ENCODE data around the gene QSOX2.

The QSOX2 gene

DNA sequence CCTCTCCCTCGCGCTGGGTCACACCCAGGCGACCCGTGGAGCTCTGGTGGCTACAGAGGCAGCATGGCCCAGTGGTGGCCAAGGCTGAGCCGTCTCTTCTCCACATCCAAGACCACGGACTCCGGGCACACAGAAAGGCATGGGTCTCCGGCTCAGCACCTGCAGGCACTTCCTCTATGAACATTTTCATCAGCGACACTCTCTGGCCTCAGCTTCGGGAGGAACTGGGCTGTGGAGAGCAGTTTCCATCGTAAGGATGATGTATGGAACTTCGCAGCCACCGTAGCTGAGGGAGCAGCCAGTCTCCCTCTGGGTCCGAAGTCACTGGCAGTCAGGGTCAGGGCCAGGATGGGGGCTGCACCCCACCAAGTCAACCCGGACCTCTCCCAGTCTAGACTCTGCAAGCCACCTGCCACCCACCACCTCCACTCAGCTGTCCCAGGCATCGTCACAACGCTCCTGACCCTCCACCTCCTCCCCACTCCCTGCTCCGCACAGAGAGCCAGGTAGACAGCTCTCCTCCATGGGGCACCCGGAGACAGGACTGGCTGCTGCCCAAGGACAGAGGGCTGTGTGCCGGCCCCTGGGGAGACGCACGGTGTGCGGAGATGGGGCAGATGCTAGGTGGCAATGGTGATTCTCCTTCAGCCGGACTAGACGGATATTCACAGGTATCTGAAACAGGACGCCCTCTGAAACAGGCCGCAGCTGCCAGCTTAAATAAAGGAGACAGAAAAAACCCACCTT lies 9.7 kb downstream of the QSOX2 start:
- DNase-seq, result no peak

GRCh38 chr9:136235171-136235570 lies 10.4 kb downstream of the QSOX2 start:
- DNase-seq, result no peak

DNA sequence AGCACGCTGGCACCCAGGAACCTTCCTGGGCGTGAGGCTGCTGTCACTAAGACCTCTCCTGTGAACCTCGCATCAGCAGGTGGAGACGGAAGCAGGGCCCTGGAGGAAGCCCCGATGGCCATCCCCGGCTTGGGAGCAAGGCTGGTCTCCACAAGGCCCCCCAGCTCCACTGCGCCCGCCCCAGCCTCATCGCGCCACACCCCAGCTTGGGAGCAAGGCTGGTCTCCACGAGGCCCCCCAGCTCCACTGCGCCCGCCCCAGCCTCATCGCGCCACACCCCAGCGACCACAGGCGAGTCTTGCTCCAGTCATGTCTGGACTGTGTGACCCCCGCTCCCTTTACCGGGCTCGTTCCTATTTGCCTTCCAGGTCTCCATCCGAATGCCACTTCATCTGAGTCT lies 11.0 kb downstream of the QSOX2 start:
- DNase-seq, result no peak

DNA sequence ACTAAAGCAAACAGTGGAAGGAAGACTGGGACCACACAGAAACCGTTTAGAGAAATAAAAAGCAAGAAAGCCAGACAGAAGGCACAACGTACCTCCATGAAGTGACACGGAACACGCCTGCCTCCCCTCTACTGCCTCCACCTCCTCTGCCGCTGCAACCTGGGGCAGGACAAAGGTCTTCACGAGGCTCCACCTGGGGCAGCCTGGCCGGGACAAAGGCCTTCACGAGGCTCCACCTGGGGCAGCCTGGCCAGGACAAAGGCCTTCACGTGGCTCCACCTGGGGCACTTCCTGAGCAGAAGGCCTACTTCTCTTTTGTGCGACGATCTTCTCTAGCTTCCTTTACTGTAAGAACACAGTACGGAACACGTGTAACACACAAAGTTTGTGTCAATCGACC lies 11.7 kb downstream of the QSOX2 start:
- no peak for DNase-seq

GRCh38 chr9:136233411-136233810 lies 12.2 kb downstream of the QSOX2 start:
- peak; percentile 57 for DNase-seq

DNA sequence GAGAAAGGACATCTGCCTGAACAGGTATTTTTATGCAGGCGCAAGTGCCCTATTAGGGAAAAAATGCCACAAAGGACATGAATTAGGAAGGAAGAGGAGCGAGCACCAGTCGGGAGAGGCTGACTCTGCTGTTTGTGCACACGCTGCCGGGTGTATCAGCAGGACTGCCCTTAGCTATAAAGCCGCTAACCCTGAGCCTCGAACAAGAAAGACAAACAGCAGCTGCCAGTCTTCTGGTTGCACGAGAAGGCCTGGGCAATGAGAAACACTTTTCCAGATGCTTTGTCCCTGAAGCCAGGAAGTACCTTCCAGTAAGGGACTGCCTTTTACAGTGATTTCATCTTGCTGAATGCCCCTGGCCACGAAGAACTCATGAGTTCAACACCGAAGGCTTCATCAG lies 12.6 kb downstream of the QSOX2 start:
- no peak for DNase-seq

- DNase-seq, result no peak
Measured at GRCh38 chr9:136231478-136232297, 13.9 kb downstream of the QSOX2 start.

DNA sequence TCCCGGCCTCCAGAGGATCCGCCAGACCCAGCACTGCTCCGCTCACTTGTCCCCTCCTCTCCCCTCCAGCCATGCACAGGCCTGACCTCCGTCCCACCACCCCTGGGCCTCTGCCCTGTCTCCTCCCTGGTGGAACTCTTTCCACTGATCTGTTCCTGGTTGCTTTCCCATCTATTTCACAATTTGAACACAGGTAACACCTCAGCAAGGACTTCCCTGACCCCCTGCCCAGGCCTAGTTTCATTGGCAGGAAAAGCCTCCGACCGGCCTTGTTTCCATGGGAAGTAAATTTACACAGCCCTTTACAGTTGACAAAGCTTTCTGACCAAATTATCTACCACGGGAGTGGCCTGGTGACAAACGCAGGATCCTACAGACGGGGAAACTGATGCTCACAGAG lies 14.8 kb downstream of the QSOX2 start:
- DNase-seq, result no peak

GRCh38 chr9:136230365-136230764 lies 15.2 kb downstream of the QSOX2 start:
- no peak for DNase-seq

- no peak for DNase-seq
Measured at GRCh38 chr9:136229096-136230065, 16.2 kb downstream of the QSOX2 start.

DNA sequence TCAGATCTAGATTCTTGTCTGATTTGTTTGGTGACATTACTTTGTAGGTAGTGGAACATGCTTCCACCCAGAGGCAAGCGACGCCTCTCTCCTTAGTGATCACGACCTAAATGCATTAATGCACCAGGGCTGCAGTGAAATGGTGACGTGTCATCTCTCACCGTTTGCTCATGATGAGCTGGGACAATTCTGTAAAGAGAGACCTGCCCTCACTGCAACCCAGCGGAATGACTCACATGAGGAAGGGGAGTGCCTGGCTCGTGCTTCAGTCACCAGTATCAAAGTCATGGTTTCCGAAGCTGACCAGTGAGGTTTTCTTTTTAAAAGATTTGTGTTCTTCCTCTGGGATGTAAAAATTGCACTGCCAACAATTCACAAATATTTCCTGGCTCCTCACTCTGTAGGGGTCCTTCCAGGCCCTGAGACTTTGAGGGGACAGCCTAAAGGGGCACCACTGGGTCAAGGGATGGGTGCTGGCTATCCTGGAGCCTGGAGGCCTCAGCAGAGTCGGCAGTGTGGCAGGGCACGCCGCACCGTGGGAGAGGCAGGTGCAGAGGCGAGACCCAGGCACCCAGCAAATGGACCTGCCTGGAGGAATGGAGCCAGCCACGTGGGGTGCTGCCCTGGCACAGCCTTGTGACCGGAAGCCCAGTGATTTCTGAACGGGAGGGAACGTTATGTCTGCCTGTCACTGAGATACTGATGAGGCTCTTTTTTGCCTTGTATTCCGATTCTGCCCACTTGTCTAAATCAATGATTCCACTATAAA lies 17.3 kb downstream of the QSOX2 start:
- peak; percentile 23 for DNase-seq

DNA sequence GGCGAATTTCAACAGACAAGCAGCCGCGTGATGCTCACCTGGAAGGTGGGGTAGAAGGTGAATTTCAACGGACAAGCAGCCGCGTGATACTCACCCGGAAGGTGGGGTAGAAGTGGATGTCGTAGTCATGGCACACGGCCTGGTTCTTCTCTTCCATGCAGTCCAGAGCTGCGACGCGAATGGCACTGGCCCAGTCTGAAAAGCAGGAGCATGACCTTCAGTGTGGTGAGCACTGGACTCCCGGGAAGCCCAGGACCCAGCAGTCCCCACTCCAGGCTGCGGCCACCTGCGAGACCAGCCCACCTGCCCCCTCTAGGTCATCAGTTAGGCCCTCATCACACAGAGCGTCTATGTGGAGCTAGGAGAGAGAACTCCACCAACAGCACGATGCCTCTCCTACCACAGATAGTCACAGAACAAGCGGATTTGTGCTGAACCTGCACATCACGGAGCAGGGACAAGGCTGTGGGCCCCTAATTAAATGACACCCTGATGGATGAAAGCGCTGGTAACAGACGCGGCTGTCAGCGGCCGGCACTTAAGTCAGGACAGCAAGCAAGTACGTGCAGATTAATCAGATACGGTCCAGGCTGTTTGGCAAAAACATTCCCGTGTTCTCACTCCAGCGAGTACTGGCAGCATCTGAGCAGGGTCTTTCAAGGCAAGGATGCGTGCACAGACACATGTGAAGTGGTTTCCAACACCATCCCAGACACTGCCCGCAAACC lies 18.8 kb downstream of the QSOX2 start:
- DNase-seq, result no peak

- peak; percentile 45 for DNase-seq
Measured at GRCh38 chr9:136225748-136226679, 19.6 kb downstream of the QSOX2 start.

DNA sequence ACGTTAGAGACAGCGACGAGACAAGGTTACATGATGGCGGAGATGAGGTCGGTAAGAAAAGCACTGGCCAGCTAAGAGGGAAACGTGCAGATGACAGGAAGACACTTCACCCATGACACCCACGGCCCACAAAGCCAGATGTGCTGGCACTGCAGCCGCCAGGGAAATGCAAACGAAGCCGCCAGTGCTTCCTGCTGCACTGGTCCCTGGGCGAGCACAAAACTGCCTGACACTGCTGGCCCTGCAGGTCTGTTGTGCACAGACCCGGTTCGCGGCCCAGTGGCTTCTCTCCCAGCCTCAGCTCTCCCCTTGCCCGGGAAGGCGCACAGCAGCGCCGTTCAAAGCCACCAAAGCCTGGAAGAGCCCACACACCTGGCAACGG lies 20.3 kb downstream of the QSOX2 start:
- DNase-seq, result peak; percentile 45

DNA sequence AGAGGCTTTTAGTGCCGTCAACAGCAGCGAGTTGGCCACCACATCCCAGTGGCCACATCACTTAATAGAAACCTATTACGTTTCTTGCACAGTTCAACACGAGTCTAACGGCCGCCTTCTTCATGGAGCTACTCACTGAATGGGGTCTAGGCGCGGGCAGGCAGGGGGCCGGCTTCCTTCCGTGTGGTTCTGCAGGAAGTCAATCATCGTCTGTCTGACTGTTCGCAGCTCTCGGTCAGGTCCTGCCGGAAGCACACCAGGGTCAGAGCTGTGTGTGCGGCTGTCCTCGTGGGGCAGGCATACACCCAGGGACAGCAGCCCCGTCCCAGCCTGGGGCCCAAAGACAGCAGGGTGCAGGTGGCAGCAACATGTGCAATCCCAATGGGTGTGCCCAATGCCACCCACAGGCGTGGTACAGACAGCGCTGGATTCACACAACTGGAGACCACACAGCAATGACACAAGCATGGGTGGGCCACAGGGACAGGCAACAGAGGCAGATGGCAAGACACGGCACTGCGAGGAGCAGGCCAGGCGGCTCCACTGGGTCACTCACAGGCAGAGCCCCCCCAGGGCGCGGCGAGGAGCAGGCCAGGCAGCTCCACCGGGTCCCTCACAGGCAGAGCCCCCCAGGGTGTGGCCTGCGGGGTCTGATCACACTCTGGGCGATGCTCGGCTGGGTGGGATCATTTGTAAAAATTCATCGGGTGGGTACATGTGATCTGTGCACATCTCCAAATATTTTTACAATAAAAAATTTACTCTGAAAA lies 21.6 kb downstream of the QSOX2 start:
- DNase-seq, result no peak

DNA sequence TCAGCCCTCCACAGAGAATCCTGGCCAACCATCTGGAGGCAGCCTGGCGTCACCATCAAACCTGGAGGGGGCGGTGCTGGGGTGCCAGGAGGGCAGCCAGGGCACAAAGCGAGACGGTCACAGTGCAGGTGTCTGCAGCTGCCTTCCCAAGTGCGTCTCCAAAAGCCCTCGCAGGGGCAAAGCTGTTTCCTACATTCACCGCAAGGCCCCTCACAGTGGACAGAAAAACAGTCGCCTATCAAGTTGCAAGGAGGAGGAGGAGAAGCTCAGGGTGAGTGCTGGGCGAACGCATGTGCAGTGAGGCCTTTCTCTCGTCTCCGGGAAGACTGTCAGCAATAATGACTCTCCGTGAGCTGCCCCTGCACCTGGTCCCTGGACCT lies 22.7 kb downstream of the QSOX2 start:
- DNase-seq, result no peak

DNA sequence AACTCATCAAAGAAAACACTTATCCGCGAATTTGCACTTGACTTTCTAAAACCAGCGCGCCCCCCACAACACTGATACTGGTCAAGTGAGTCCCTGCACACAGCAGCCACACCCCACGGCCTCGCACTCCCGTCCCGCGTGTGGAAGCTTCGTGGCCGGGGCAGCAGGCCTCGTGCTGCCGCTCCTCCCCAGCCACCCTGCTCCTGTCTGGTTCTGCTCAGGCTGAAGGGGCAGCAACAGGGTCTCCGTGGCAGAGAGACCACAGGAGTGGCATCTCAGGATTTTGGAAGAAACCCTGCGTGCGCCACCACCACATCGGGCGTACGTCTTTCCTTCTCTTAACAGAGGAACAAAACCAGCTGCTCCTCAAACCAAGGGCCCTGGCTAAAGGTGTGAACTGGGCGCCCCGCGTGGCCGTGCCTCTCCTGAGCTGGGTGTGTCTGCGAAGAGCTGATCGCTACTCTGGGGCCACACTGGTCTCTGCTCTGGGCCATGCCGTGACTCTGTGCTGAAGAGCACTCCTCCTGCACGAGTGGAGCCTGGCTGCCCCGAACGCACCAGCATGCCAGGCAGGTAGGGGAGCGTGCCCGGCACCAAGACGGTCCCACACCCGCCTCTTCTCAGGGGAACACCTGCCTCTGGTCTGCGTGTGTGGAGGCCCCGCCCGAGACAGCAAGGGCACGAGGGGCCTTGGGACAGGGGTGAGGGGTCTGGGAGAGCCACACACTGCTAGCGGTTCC lies 23.3 kb downstream of the QSOX2 start:
- DNase-seq, result no peak

GRCh38 chr9:136220017-136220729 lies 25.4 kb downstream of the QSOX2 start:
- DNase-seq, result peak; percentile 85
